ENCODE results near the gene POLR1A. TPM values are rescaled to one million over a fixed set of nuclear protein-coding genes. Genes with fewer than 3 reads are reported as not detected.

POLR1A gene
- total RNA-seq, 1 experiment from 2014 or later = 62.7 TPM

DNA sequence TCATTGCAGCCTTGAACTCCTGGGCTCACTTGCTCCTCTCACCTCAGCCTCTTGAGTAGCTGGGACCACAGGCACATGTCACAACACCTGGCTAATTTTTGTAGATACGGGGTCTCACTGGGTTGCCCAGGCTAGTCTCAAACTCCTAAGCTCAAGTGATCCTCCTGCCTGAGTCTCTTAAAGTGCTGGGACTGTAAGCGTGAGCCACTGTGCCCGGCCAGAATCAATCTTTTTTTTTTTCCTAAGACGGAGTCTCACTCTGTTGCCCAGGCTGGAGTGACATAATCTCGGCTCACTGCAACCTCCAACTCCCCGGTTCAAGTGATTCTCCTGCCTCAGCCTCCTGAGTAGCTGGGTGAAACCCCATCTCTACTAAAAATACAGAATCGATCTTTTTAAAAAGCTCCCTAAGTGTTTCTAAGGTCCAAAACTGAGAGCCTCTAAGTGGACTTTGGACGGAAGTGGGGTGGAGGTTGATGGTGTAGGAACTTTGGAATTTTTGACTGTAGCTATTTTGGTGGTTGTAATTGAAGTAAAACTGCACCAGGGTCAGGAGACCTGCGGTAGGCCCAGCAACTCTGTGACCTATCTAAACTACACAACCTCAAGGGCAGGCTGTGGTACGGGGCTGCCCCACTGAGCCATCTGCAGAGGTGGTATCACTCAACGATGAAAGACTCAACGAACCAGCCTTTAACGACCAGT is 82.9 kb downstream of the POLR1A start:
- no peaks in the 10 kb centered on the region for H3K79me1 ChIP-seq (ENCODE audit: insufficient read depth, low read depth, low read length, poor library complexity, severe bottlenecking)
- no peak overlapping the region for H3K56ac ChIP-seq (ENCODE audit: insufficient read length, low read depth, low read length)
- H3K4me2 ChIP-seq (ENCODE audit: insufficient read depth, insufficient read length, low read length) = no peak overlapping the region
- no peak overlapping the region for H4K8ac ChIP-seq (replicated peaks; ENCODE audit: insufficient read length, low read depth, low read length)
- H3K27me3 ChIP-seq (ENCODE audit: insufficient read depth, low read length) = no peaks in the 10 kb centered on the region
- no CpG with 5 or more reads among the region's 13 CpGs for WGBS (ENCODE audit: extremely low coverage, insufficient read length, low lambda C conversion rate)
- H4K20me1 ChIP-seq (ENCODE audit: control insufficient read depth, insufficient read depth, insufficient read length) = no peaks in the 10 kb centered on the region
- DNase-seq = no peak
- no peaks in the 10 kb centered on the region for H3K79me2 ChIP-seq (ENCODE audit: insufficient read depth, low read length)
- no peak overlapping the region for H3K4ac ChIP-seq (ENCODE audit: low read depth, low read length)
- peaks cover 14 to 39% (median 31%) of the 10 kb centered on the region in 3 experiments; a peak in 6 of 7 replicates for H3K36me3 Mint-ChIP-seq (ENCODE audit: insufficient read depth in 1 of 3, low read depth in 3 of 3)
- H3K27ac Mint-ChIP-seq = 0 out of 7 replicates have a peak overlapping the region, but pooled peaks of 1 of the 3 experiments have one; percentile 40
- no peak overlapping the region for H3K9ac ChIP-seq (ENCODE audit: extremely low read depth, insufficient read length, low read length)
- TF ChIP-seq, protein P1, sequence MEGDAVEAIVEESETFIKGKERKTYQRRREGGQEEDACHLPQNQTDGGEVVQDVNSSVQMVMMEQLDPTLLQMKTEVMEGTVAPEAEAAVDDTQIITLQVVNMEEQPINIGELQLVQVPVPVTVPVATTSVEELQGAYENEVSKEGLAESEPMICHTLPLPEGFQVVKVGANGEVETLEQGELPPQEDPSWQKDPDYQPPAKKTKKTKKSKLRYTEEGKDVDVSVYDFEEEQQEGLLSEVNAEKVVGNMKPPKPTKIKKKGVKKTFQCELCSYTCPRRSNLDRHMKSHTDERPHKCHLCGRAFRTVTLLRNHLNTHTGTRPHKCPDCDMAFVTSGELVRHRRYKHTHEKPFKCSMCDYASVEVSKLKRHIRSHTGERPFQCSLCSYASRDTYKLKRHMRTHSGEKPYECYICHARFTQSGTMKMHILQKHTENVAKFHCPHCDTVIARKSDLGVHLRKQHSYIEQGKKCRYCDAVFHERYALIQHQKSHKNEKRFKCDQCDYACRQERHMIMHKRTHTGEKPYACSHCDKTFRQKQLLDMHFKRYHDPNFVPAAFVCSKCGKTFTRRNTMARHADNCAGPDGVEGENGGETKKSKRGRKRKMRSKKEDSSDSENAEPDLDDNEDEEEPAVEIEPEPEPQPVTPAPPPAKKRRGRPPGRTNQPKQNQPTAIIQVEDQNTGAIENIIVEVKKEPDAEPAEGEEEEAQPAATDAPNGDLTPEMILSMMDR (conservative IDR thresholded peaks at IDR 0.05) = no peak
- no peaks in the 10 kb centered on the region for H3K4me1 ChIP-seq (ENCODE audit: insufficient read depth, low read length)
- H2BK5ac ChIP-seq (ENCODE audit: insufficient read length, low read length) = no peak overlapping the region
- H3K23ac ChIP-seq (ENCODE audit: insufficient read length, low read depth, low read length) = no peak overlapping the region
- peaks cover 7% of the 10 kb centered on the region for H3K27me3 Mint-ChIP-seq (ENCODE audit: low read depth)
- H3K23me2 ChIP-seq (ENCODE audit: insufficient read length, low read depth, low read length, poor library complexity, severe bottlenecking) = no peaks in the 10 kb centered on the region
- no peak overlapping the region for H3K14ac ChIP-seq (ENCODE audit: insufficient read depth, low read length)
- no peak overlapping the region for H2BK15ac ChIP-seq (ENCODE audit: low read depth, low read length)
- H3T11ph ChIP-seq (ENCODE audit: low read length) = no peak overlapping the region
- H4K5ac ChIP-seq (ENCODE audit: insufficient read length, low read depth, low read length) = no peak overlapping the region
- H3K9me3 ChIP-seq (ENCODE audit: control insufficient read depth, low read depth, low read length) = no peaks in the 10 kb centered on the region
- no peak overlapping the region for H2AFZ ChIP-seq (ENCODE audit: low read length)
- 0 out of 4 replicates have a peak, but pooled peaks cover 0 to 2% of the 10 kb centered on the region in 2 experiments for H3K4me1 Mint-ChIP-seq
- no peak overlapping the region for H4K91ac ChIP-seq (ENCODE audit: insufficient read length, low read depth, low read length)
- H2BK20ac ChIP-seq (ENCODE audit: low read depth, low read length, poor library complexity, severe bottlenecking) = no peak overlapping the region
- H2BK12ac ChIP-seq (ENCODE audit: insufficient read length, low read depth, low read length) = no peak overlapping the region
- H3K4me3 Mint-ChIP-seq = no peak overlapping the region
- no peaks in the 10 kb centered on the region; a peak in 1 of 5 replicates for H3K9me3 Mint-ChIP-seq
- H2AK5ac ChIP-seq (ENCODE audit: insufficient read length, low read length) = no peak overlapping the region
- H3K18ac ChIP-seq (ENCODE audit: insufficient read length, low read depth, low read length) = no peak overlapping the region
- no peak overlapping the region for H2BK120ac ChIP-seq (ENCODE audit: low read depth, low read length, poor library complexity, severe bottlenecking)
- no peak overlapping the region for H3K27ac ChIP-seq (ENCODE audit: insufficient read length, low read depth, low read length)
